ENCODE data around the gene PPP5C.
A peak's percentile ranks its signal among the peaks of the same experiment; 100 is the strongest.
"Not testable (repeated sequence)": the region's sequence is repeated elsewhere in the genome, so short reads cannot be mapped to it uniquely, and the experiment has no call there.

Gene PPP5C

DNA sequence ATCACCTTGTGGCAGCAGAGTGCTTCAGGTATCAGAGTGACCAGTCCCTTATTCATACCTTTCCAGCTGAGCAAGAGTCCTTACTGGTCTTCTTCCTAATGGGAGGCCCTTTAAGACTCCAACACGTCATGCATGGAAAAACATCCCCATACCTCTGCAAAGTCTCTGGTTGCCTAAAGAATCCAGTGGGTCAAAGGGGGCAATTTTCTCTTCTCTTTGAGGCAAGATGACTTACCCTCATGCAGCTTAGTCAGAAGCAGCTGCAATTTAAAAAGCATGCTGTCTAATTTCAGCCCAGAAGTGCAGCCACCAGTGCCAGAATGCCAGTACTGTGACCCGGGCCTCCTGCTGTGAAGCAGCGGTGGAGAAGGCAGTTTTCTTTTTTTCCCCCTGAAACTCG lies 18.7 kb downstream of the PPP5C start:
- DNase-seq (ENCODE audit: low read depth) = no peak

DNA sequence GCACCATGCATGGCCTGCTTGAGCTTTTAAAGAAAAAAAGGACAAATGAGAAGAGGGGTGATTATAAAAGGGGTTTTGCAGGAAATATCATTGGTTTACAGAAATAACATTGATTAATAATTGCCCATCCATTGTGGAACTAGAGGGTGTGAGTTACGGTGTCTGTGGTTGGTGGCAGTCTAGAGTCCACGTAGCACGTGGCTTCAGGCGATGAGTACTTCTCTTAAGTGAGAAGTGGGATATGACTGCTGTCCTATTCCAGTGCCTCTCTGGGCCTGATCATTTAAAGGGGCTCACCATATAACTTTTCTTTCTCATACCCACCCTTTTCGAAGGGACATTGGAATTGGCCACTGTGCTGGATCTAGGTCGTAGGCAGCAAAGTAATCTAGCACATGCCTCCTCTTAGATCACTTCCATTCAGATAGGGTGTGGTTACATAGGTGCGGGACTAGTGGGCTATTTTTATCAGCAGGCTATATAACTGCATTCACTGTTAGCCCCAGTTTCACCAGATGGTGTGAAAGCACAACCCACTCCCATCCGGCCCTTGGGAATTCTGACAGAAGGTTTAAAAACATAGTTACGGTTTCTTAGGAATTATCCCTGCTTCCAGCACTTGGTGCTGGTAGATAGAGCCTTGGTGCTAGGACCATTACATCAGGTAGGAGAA lies 19.9 kb downstream of the PPP5C start:
- no peak for DNase-seq (ENCODE audit: low read depth)

GRCh38 chr19:46367426-46367825 lies 20.5 kb downstream of the PPP5C start:
- DNase-seq (ENCODE audit: low read depth) = no peak

- no peak for DNase-seq (ENCODE audit: low read depth)
These were observed 21.2 kb downstream of the PPP5C start for GRCh38 chr19:46368116-46368515.

GRCh38 chr19:46369817-46370216 lies 22.9 kb downstream of the PPP5C start:
- no peak for DNase-seq (ENCODE audit: low read depth)

- no peak for DNase-seq (ENCODE audit: low read depth)
These were observed 24.5 kb downstream of the PPP5C start for GRCh38 chr19:46371371-46371901.

DNA sequence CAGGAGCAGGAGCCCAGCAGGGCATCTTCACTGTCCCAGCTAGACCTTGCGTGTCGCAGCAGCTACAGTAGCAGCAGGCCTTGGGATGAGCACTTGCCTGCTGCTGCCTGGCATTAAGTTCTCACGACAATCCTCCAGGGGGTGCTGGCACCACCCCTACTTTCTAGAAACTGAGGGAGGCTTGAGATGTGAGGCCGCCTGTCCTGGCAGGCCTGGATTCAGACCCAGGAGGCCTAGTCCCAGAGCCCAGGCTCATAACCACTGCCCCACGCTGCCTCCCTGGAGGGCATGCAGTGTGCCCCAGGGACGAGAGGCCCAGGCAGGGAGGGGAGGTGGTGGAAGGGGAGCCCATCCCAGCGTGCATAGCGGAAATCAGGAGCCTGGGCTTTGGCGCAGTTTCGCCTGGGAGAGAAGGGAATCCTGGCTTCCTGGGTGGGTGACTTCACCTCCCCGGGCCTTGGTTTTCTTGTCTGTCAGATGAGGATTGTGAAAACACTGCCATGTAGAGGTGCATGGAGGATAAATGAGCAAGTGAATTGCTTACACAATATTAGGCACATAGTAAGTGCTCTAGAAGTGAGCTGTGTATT lies 26.1 kb downstream of the PPP5C start:
- no peak for DNase-seq (ENCODE audit: low read depth)

GRCh38 chr19:46373491-46374359 lies 26.8 kb downstream of the PPP5C start:
- DNase-seq (ENCODE audit: low read depth) = no peak

DNA sequence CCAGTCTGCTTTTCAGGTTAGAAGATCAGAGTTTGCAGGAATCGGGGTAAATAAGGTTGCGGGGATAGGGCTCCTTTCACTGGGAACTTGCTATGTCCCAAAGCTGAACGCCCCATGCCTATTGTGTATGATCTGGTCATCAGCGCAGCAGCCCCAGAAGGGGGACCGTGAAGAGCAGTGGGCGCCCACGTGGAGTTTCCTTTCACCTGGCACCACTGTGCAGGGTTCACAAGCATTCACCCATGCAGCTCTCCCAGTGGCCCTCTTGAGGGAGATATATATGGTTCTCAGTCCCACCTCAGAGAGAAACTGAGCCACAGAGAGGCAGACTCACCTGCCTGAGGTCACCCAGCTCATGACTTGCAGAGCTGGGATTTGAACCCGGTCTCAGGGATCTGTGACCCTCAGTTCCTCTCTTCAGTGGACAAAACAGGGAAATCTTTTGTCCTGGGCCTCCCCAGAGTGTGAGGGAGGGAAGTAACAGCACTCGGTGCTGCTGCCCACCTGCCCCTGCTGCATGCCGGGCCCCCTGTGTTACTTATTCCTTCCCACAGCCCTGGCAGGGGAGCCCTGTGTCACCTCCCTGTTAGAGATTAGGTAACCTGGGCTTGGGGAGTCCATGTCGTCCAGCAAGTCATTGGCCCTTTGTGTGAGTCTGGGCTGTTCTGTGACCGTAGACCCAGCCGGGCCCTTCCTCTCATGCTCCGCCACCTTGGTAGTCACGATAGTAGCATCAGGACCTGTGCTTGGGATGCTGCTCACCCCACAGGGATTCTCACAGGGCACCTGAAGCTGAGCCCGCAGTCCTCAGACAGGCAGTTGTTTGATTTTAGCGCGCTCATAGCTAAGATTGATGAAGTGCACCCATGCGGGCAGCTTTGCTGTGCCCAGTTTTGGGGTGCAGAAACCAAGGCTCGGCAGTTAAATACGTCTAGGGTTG lies 27.9 kb downstream of the PPP5C start:
- no peak for DNase-seq (ENCODE audit: low read depth)

DNA sequence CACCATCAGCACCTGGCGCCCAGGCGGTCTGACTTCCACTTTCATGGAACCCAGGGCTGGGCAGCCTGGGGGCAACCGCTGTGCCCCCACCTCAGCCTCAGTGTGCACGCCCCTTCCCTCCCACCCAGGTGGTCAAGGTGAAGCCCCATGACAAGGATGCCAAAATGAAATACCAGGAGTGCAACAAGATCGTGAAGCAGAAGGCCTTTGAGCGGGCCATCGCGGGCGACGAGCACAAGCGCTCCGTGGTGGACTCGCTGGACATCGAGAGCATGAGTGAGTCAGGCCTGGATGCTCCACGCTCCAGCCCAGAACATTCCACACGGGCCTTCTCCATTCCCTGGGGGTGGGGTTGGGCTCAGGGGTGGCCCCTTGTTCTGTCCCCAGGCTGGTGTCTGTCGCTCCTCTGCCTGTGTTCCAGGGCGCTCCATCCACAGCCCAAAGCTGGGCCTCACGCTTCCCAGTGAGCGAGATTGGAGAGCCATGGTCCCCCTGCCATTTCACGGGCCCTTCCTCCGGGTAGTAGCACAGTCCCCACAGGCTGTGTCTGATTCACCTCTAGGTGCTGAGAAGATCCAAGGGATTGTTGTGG lies 28.7 kb downstream of the PPP5C start:
- DNase-seq (ENCODE audit: low read depth) = not testable (repeated sequence)

DNA sequence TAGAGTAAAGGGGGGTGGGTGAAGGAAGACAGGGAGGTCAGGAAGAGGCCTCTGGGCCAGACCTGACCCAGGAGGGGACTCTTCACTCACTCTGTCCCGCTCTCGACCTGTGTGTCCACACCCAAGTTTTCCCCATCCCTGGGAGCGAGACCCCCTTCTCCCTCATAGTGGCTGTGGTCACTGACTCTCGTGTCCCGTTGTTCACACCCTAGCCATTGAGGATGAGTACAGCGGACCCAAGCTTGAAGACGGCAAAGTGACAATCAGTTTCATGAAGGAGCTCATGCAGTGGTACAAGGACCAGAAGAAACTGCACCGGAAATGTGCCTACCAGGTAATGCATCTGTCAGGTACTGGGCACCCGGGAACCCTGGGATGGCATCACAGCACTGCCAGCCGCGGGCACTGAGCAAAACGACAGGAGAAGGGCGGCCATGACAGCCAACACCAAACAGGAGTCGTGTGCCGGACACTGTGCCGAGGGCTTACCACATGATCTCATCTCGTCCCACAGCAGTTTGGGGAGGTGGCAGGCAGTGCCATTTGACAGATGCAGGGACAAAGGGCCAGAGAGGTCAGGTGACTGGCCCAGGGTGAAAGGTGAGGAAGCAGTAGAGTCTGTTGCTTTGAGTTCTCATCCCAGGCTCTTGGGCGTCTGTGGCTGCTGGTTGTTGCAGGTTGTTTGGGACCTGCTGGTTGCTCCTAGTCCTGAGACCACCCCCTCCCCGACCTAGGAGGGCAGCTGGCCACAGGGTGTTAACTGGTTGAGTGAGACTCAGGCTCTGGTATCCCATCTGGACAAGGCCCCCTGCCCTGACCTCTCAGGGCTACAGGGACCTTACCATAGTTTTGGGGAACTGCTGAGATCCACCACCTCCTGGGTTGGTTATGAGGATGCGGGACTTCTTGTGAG lies 29.6 kb downstream of the PPP5C start:
- DNase-seq (ENCODE audit: low read depth) = no peak

DNA sequence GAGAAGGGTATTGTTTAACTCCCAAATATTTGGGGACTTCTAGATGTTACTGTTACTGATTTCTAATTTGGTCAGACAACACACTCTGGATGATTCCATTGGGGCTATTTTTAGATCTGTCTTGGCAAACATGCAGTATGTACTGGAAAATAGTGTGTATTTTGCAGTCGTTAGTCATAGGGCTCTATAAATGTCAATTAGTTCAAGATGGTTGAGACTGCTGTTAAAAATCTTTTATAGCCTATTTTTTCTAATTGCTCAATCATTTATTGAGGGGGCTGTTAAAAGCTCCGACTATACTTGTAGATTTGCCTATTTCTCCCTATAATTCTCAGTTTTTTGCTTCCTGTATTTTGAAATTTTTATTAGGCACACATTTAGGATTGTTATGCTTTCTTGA lies 31.4 kb downstream of the PPP5C start:
- DNase-seq (ENCODE audit: low read depth) = peak; percentile 81

DNA sequence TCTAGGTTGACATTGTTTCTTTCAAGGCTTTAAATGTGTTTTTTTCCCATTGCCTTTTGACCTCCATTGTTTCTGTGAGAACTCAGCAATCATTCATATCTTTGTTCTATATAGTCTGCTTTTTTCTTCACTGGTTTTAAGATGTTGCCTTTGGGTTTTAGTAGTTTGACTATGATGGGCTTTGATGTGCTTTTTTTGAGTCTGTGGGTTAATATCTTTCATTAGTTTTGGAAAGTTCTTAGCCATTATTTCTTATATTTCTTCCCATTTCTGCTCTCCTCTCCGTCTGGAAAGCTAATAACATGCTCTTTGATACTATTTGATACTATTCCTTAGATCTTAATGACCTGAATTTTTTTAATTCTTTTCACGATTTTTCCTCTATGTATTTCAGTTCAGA lies 33.8 kb downstream of the PPP5C start:
- DNase-seq (ENCODE audit: low read depth) = no peak

GRCh38 chr19:46381346-46381745 lies 34.5 kb downstream of the PPP5C start:
- DNase-seq (ENCODE audit: low read depth) = no peak

GRCh38 chr19:46381756-46382345 lies 35.0 kb downstream of the PPP5C start:
- DNase-seq (ENCODE audit: low read depth) = no peak

DNA sequence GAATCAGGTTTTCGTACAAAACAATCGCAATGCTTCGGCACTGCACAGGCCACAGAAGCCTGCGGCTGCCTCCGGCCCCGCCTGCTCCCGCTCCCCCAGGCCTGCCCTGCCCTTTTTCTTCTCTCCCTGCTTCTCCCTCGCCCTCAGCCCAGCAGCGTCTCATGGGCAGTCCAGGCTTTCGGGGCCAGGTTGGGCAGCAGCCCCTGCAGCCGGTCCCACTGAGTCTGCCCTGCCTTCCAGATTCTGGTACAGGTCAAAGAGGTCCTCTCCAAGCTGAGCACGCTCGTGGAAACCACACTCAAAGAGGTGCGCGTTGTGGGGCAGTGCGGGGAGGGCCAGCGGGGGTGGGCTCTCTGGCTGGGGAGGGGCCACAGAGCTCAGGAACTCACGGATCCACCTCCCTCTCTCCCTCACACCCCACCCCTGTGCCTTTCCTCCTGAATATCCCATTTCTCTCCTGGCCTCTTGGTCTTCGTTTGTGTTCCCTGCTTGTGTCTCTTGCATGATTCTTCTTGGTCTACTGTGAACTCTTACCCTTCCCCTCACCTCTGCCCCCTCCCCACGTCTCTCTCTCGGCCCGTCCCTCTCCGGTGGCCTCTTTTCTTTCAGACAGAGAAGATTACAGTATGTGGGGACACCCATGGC lies 36.4 kb downstream of the PPP5C start:
- DNase-seq (ENCODE audit: low read depth) = no peak

DNA sequence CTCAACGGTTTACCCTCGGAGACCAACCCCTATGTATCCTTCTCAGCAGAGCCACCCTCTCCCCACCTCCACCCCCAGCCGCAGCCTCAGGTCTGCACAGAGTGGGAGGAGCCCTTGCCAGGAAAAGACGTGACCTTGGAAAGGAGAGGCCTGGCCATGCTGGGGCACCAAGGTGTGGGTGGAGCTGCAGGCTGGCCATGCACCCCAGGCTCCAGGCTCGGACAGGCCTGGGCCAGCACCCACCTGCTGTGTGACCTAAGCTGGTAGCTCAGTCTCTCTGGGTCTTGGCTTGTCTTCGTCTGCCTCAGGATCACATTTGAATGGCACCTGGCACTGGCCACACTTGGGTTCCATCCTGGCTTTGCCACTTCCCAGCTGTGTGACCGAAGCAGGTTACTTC lies 37.0 kb downstream of the PPP5C start:
- no peak for DNase-seq (ENCODE audit: low read depth)

DNA sequence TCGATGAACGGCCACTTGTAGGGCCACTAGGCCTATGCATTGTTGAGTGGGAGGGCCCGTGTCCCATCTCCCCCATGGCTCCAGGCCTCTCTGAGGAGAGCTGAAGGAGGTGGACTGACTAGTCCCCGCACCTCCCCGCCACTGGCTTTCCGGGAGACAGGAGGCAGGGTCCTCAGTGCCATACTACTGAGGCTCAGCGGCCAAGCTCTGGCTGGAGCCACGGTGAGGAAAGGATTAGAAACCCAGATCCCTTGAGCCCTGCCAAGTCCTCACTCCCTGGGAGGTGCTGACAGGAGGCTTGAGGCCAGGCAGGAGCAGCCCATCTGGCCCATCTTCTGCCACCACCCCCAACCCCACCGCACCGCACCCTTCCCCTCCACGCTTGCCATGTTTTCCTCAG lies 37.5 kb downstream of the PPP5C start:
- no peak for DNase-seq (ENCODE audit: low read depth)

DNA sequence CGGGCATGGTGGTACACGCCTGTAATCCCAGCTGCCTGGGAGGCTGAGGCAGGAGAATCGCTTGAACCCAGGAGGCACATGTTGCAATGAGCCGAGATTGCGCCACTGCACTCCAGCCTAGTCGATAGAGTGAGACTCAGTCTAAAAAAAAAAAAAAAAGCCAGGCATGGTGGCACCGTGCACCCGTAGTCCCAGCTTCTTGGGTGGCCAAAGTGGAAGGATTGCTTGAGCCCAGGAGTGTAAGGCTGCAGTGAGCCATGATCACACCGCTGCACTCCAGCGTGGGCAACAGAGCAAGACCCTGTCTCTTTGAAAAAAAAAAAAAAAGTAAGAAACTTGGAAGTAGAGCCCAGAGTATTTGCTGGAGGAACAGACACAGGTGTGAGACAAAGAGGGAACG lies 38.7 kb downstream of the PPP5C start:
- no peak for DNase-seq (ENCODE audit: low read depth)

All from fibroblast of the conjunctiva (primary cell).